HepG2 (cell line): ENCODE data around the gene RNF13. TPM values are rescaled to one million over a fixed set of nuclear protein-coding genes. Genes with fewer than 3 reads are reported as not detected.

Experiments
- ATAC-seq: fragments of 200-7000 bp; cut with Tn5 transposase; 3 replicates; pipeline ENCODE4 v1.9.1; 2020; ENCODE audit warnings: mild to moderate bottlenecking, moderate library complexity
- BruUV-seq: library from RNA; stranded (reverse); fragments of 400-500 nt; replicated peaks from 2 replicates; lab custom pipeline; 2021; lab: Mats Ljungman, UMichigan
- CTCF ChIA-PET: fragments of 300-600 bp; formaldehyde crosslinking; extraction: SDS; loops from one replicate; lab custom pipeline; 2021; ENCODE audit warnings: low total read pairs, inconsistent platforms, low intra/inter-chr PET ratio; lab: Yijun Ruan, JAX
- POLR2A ChIA-PET: fragments of 350-600 bp; sonication (Branson Sonifier 250); formaldehyde crosslinking; loops from one replicate; lab custom pipeline; 2020; ENCODE audit warnings: antibody characterized with exemption, inconsistent platforms; lab: Yijun Ruan, JAX
- DNase-seq: peaks from one replicate; pipeline ENCODE4 v3.0.0-alpha.2; 2015; ENCODE audit warnings: low spot score
- FAIRE-seq: peaks from 3 replicates; lab custom pipeline; 2011; peaks lifted over from hg19 to GRCh38; lab: Jason Lieb, UNC
- H2AFZ ChIP-seq: one replicate; pipeline ENCODE4 v1.6.1; 2011; ENCODE audit warnings: low read length, inconsistent platforms
- H3K27ac ChIP-seq: fragments of 300-600 bp; 3 replicates; pipeline ENCODE4 v1.8.0; 2011; ENCODE audit warnings: mixed run types, mild to moderate bottlenecking, mixed read lengths, low read length, inconsistent platforms; ENCODE audit not compliant: insufficient read depth; ENCODE audit errors: extremely low read length
- H3K27me3 ChIP-seq, 2 experiments: fragments of 200-600 bp in 1 of 2; 2 replicates in 1 of 2; 3 replicates in 1 of 2; pipeline versions ENCODE4 v1.6.0 to v1.8.0; 2011; ENCODE audit warnings: low read length in 2 of 2, mild to moderate bottlenecking in 2 of 2, moderate library complexity in 2 of 2, inconsistent platforms in 1 of 2; ENCODE audit not compliant: insufficient read depth in 2 of 2, control insufficient read depth in 1 of 2
- H3K36me3 ChIP-seq, 2 experiments: fragments of 200-600 bp in 1 of 2; replicated peaks in 1 of 2; 2 replicates in 1 of 2; 3 replicates in 1 of 2; pipeline versions ENCODE4 v1.5.1 to v1.8.0; 2011; ENCODE audit warnings: low read length in 2 of 2, inconsistent platforms in 1 of 2; ENCODE audit not compliant: insufficient read depth in 2 of 2, control insufficient read depth in 1 of 2
- H3K4me1 ChIP-seq: 2 replicates; pipeline ENCODE4 v1.5.1; 2012; ENCODE audit warnings: low read length, inconsistent platforms; ENCODE audit not compliant: insufficient read depth
- H3K4me2 ChIP-seq: 2 replicates; pipeline ENCODE4 v1.6.0; 2011; ENCODE audit warnings: low read depth, low read length, inconsistent platforms
- H3K4me3 ChIP-seq, 3 experiments: fragments of 200-600 bp in 1 of 3; sonication (generic), shearing (Covaris generic) in 1 of 3; replicated peaks in 1 of 3; 2 replicates each; pipeline ENCODE4 v1.5.1; 2011 to 2016; ENCODE audit warnings: low read length in 3 of 3, inconsistent platforms in 2 of 3, low read depth in 2 of 3, mild to moderate bottlenecking in 2 of 3, control low read depth in 1 of 3, mixed read lengths in 1 of 3; ENCODE audit not compliant: insufficient read depth in 1 of 3
- H3K79me2 ChIP-seq: one replicate; pipeline ENCODE4 v1.6.1; 2011; ENCODE audit warnings: low read length, inconsistent platforms; ENCODE audit not compliant: insufficient read depth
- H3K9ac ChIP-seq: 2 replicates; pipeline ENCODE4 v1.6.0; 2011; ENCODE audit warnings: mild to moderate bottlenecking, low read depth, low read length, inconsistent platforms; ENCODE audit not compliant: insufficient read depth
- H3K9me3 ChIP-seq: 2 replicates; pipeline ENCODE4 v1.5.1; 2012; ENCODE audit warnings: mild to moderate bottlenecking, low read length
- H4K20me1 ChIP-seq: 2 replicates; pipeline ENCODE4 v1.6.0; 2011; ENCODE audit warnings: inconsistent platforms, mild to moderate bottlenecking, low read length, moderate library complexity; ENCODE audit not compliant: insufficient read depth
- GATA4 ChIP-seq: sonication (generic); IDR thresholded peaks from 2 replicates; pipeline ENCODE4 v1.6.1; 2016; ENCODE audit warnings: antibody characterized with exemption, low read depth, borderline replicate concordance
- HOXA5 ChIP-seq: sonication (generic); formaldehyde crosslinking; IDR thresholded peaks from 2 replicates; pipeline ENCODE4 v1.4.0; 2020; ENCODE audit warnings: missing genetic modification reagents
- MZF1 ChIP-seq: sonication (generic); formaldehyde crosslinking; IDR thresholded peaks from 2 replicates; pipeline ENCODE4 v1.8.1; 2023; ENCODE audit warnings: mild to moderate bottlenecking, missing genetic modification reagents, borderline replicate concordance
- TMF1 ChIP-seq: sonication (generic); formaldehyde crosslinking; IDR thresholded peaks from 2 replicates; pipeline ENCODE4 v1.8.1; 2022; ENCODE audit warnings: low read depth, missing genetic modification reagents
- ZFP1 ChIP-seq: IDR thresholded peaks from 2 replicates; pipeline ENCODE4 v1.6.1; 2016
- ZNF563 ChIP-seq: sonication (generic); formaldehyde crosslinking; IDR thresholded peaks from 2 replicates; pipeline ENCODE4 v1.8.0; 2022; ENCODE audit warnings: mild to moderate bottlenecking, moderate library complexity, missing genetic modification reagents
- ZNF570 ChIP-seq: sonication (generic); formaldehyde crosslinking; IDR thresholded peaks from 2 replicates; pipeline ENCODE4 v1.4.0; 2020; ENCODE audit warnings: mild to moderate bottlenecking, missing genetic modification reagents, borderline replicate concordance
- WGBS: methylation state at CpG from one replicate; pipeline ENCODE4 v1.1.6; 2017; ENCODE audit warnings: low lambda C conversion rate; 5-methylcytosine and 5-hydroxymethylcytosine counted together
- in situ Hi-C: cut with HindIII; loops from 2 replicates; pipeline ENCODE4 v1.10.0; 2017; ENCODE audit warnings: low pct_unique_long_range_greater_than_20kb; ENCODE audit not compliant: extremely low pct_ligation_motif_present
- intact Hi-C: fragments of 100-400 bp; cut with micrococcal nuclease; formaldehyde crosslinking; loops from one replicate; pipeline ENCODE4 v1.10.0; 2022; ENCODE audit not compliant: unreplicated experiment
- polyA plus RNA-seq, 8 experiments: library from polyadenylated mRNA; depleted of rRNA in 3 of 8; stranded (reverse) in 7 of 8; unstranded in 1 of 8; fragments of >200 nt; fragmentation: Illumina TruSeq in 4 of 8; extraction: Trizol in 4 of 8; gene quantifications; 2 replicates each; pipeline versions ENCODE4 v1.2.1 to v1.2.3, GENCODE V29; 2011 to 2016; ENCODE audit warnings: low read depth in 4 of 8, missing spikeins in 1 of 8, mixed read lengths in 1 of 8; ENCODE audit not compliant: insufficient read depth in 1 of 8
- total RNA-seq, 5 experiments: library from RNA; depleted of rRNA; stranded (reverse); fragments of >200 nt; fragmentation: Illumina TruSeq; extraction: Trizol; gene quantifications; 2 replicates each; pipeline ENCODE4 v1.2.3, GENCODE V29; 2016; ENCODE audit warnings: low read depth in 1 of 5
- TF ChIP-seq, protein P1 (sequence below): sonication (generic); formaldehyde crosslinking; IDR thresholded peaks from 2 replicates; pipeline ENCODE4 v1.4.0; 2020; ENCODE audit warnings: missing genetic modification reagents, borderline replicate concordance

RNF13 gene
- total and polyA plus RNA-seq, 2 of the 13 experiments (the other 11 are each of a cell fraction or from before 2014, with no cell fraction given), result 39.8 to 46.0 TPM

DNA sequence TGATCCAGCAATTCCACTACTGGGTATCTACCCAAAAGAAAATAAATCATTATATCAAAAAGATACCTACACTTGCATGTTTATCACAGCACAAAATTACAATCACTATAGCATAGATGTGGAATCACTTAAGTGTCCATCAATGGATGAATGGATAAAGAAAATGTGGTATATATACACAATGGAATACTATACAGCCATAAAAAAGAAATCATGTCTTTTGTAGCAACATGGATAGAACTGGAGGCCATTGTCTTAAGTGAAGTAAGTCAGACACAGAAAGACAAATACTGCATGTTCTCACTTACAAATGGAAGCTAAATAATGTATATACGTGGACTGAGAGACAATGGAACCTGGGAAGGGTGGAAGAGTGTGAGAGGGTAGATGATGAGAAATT, 185.9 kb downstream of the RNF13 start:
- DNase-seq (no peak), ATAC-seq (no peak), FAIRE-seq (no peak)
- no peak overlapping the region for H3K4me2 ChIP-seq
- H3K79me2 ChIP-seq, result no peaks in the 10 kb centered on the region
- H3K9ac ChIP-seq, result no peak overlapping the region
- POLR2A ChIA-PET, result no interaction called here
- TF ChIP-seq, protein P1, sequence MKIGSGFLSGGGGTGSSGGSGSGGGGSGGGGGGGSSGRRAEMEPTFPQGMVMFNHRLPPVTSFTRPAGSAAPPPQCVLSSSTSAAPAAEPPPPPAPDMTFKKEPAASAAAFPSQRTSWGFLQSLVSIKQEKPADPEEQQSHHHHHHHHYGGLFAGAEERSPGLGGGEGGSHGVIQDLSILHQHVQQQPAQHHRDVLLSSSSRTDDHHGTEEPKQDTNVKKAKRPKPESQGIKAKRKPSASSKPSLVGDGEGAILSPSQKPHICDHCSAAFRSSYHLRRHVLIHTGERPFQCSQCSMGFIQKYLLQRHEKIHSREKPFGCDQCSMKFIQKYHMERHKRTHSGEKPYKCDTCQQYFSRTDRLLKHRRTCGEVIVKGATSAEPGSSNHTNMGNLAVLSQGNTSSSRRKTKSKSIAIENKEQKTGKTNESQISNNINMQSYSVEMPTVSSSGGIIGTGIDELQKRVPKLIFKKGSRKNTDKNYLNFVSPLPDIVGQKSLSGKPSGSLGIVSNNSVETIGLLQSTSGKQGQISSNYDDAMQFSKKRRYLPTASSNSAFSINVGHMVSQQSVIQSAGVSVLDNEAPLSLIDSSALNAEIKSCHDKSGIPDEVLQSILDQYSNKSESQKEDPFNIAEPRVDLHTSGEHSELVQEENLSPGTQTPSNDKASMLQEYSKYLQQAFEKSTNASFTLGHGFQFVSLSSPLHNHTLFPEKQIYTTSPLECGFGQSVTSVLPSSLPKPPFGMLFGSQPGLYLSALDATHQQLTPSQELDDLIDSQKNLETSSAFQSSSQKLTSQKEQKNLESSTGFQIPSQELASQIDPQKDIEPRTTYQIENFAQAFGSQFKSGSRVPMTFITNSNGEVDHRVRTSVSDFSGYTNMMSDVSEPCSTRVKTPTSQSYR, result no peak
- TF ChIP-seq TMF1 (CRISPR knock-in tag) (no peak), ZNF563 (no peak), GATA4 (no peak), MZF1 (no peak), ZNF570 (no peak), HOXA5 (CRISPR knock-in tag) (no peak), ZFP1 (CRISPR knock-in tag) (no peak)
- H3K27ac ChIP-seq, result no peak overlapping the region
- H3K36me3 ChIP-seq, result no peaks in the 10 kb centered on the region
- in situ Hi-C loops (no loop called here), intact Hi-C loops (no loop called here)
- H4K20me1 ChIP-seq, result no peaks in the 10 kb centered on the region
- WGBS, result 52% methylated on average over 1 of the region's 1 CpG
- H3K4me1 ChIP-seq, result no peaks in the 10 kb centered on the region
- CTCF ChIA-PET, result no interaction called here
- no TSS peak for BruUV-seq
- no peak overlapping the region for H2AFZ ChIP-seq
- no peaks in the 10 kb centered on the region for H3K27me3 ChIP-seq
- peaks cover 14% of the 10 kb centered on the region for H3K9me3 ChIP-seq
- H3K4me3 ChIP-seq, result no peak overlapping the region
